GM18511 (cell line): ENCODE data around the gene PCYOX1L.
"Not testable (repeated sequence)": the region's sequence is repeated elsewhere in the genome, so short reads cannot be mapped to it uniquely, and the experiment has no call there.

Source experiments
- ATAC-seq: cut with Tn5 transposase; IDR thresholded peaks from one replicate; pipeline ENCODE4 v1.9.1; 2021; ENCODE audit warnings: mild to moderate bottlenecking, moderate library complexity; ENCODE audit not compliant: unreplicated experiment

PCYOX1L gene

DNA sequence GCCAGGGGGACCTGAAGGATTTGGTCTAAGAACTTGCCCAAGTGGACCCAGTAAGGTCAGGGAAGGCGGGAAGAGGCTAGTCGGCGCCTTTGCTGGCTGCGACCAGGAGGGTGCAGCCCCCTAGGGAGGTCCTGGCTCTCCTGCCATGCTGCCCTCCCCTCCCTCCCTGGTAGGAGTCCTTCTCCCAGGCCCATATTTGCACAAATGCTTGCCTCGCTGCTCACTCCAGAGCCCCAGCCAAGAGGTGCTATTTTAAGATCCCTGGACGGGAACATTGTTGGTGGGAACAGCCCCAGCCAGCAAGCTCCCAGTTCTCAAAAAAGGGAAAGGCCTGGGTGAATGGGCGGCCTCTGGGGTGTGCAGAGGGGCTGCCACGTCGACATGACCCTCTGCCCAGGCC, 25.6 kb downstream of the PCYOX1L start:
- ATAC-seq = no peak

DNA sequence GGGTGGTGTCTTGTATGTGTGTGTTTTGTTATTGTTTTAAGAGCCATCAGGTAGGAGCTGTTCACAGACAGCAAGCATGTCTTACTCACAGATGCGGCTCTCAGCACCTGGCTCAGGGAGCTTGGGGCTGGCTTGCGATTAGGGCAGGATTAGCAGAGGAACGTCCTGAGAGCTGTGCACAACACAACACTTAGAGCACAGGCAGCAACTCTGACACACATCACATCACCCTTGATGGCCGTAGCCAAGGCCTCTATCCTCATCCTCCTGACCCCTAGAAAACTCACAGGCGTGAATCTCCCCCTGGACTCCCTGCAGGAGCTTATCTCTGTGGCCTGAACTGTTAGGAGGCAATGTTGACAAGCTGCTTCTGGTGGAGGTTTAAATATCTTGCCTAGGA, 28.3 kb downstream of the PCYOX1L start:
- no peak for ATAC-seq

DNA sequence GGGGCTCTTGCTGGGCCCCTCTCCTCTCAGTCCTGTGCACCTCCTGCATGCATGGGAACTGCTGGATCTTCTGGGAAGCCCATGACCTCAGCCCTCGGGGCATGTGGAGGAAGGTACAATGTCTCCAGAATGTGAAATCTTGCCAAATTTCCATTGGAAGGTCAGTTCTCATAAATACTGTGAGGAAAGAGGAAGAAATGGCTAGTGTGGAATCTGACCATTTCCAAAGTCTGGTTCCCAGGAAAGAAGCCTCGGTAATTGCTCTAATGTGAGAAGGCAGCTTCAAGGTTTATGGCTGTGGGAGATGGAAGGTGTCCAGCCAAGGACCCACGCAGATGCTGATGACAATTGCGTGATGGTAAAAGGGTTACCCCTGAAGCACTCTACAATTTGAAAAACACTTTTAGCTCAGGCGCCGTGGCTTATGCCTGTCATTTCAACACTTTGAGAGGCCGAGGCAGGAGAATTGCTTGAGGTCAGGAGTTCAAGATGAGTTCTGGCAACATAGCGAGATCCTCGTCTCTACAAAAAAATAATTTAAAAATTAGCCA, 29.3 kb downstream of the PCYOX1L start:
- no peak for ATAC-seq

DNA sequence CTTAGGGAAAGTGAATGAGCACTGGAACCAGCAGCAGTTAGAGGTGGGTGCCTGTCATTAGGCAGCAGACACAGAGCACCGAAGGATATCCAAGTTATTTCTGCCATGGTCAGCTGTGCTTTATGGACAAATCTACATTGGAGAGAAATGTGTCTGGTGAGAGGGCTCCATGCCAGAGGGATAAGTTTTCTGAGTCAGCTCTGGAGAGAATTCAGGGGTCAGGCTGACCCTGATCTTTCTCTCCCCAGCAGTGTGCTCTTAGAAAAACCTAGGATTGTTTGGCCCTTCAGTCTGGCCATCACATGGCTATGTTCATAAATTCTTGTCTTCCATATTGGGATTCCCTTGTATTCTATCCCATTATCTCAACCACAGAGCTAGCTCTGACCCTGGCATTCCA, 30.1 kb downstream of the PCYOX1L start:
- no peak for ATAC-seq

DNA sequence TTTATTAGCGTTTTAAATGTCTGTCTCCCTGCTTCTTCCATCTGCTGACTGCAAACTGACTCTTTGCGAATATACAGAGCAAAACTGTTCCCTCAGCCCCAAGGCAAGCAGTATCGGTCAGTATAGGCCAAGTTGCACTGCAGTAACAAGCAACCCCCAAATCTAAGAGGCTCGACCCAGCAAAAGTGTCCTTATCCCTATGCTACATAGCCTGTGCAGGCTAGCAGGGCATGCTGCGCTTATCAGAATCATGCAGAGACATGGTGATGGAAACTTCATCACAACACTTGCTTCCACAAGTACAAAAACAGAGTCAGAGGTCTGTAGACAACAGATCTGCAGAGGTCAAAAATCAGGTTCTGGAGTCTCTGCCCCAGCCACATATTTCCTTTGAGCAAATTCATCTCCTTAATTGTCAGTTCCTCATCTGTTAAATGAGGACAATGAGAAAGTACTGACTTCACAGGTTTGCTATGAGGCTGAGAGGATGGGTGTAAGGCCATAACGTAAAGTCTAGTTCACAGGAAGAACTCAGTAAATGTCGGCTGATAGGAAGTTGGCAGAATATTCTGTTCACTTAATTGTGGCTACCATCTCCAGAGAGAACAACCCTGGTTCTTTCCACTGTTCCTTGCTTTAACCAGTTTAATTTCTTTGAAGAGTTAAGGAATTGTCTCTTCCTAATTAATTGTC, 30.8 kb downstream of the PCYOX1L start:
- no peak for ATAC-seq

DNA sequence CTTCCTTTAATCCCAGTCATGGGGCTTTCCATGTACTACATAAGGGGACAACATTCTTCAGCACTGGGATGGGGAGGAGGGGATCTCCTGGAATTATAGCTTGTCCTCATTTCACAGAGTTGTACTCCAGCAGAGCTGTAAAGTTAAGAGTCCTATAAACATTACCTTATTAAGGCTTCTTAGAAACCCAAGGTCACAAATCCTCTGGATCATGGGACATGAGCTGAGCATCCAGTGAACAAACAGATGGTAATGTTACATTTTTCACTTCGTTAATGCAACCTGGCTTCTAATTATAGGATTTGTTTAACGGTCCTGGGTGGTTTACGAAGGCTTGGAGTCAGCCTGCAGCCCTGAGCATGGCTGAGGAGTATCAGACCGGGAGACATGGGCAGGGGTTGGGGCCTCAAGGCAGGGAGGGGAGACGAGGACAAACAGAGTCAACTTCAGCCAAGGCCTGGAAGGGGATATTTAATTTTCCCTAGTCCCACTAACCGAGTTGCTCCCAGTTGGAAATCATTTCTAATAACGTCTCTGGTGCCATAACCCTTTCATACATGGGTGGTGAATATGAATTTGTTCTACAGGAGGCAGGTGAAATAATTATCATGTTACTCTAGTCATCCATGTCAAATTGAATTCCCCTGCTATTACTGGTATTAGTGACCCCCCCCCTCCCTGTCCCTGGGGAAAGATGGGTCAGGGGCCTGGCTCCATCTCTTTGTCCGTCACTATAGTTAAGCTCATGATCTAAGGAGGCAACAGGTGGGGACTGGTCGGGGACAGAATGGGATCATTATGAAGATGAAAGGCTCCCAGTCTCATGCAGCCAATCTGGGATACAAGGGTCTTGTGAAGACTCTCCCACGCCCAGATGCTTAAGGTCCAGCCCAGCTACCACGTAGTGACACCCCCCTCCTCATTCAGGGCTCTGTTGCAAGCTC, 32.0 kb downstream of the PCYOX1L start:
- ATAC-seq = no peak

DNA sequence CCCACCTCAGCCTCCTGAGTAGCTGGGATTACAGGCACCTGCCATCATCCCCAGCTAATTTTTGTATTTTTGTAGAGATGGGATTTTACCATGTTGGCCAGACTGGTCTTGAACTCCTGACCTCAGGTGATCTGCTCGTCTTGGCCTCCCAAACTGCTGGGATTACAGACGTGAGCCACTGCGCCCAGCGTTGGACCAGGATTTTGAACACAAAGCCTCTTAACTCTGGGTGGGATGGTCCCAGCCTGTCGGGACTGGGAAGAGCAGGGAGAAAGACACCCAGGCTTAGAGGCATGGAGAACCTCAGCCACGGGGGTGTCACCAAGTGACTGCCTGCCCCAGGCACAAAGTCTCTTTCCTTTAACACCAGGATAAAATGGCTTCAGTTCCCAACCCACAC, 33.2 kb downstream of the PCYOX1L start:
- not testable (repeated sequence) for ATAC-seq

DNA sequence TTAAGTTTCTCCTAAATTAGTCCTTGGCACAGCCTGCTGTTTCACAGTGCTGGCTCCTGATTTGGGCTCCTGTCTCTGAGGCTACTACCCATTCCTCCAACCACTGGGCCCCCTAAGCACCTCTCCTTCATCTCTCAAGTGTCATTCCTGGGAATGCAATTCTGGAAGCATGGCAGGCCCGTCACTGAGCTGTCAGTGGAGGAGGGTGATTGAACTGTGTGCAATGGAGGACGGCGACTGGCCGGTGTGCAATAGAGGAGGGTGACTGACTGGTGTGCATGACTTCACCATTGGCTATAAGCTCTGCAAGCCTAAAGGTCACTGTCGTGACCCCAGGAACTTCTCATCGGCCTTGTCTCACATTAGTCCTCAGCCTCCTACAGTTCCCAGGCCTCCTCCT, 33.7 kb downstream of the PCYOX1L start:
- ATAC-seq = no peak

DNA sequence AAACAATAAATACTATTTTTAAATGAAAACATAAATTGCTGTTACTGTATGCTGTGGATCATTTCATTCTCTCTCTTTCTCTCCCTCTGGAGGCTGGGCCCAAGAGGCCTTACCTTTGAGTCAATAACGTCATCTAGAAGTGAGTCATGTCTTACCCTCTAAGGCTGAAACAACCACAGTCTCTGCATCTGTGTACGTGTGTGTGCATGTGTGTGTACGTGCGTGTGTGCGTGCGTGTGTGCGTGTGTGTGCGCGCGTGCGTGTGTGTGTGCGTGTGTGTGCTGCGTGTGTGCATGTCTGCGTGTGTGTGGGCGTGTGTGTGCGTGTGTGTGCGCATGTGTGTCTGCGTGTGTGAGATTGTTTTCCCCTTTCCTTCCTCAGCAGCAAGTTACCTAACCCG, 34.9 kb downstream of the PCYOX1L start:
- no peak for ATAC-seq

DNA sequence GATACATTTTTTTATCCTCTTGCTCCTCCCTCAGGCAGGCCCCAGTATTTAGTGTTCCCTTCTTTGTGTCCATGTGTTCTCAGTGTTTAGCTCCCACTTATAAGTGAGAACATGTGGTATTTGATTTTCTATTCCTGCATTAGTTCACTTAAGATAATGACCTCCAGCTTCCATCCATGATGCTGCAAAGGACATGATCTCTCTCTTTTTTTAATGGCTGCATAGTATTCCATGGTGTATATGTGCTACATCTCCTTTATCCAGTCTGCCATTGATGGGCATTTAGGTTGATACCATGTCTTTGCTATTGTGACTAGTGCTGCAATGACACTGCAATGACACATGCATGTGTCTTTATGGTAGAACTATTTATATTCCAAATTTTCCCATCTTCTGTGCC, 37.1 kb downstream of the PCYOX1L start:
- ATAC-seq = not testable (repeated sequence)

DNA sequence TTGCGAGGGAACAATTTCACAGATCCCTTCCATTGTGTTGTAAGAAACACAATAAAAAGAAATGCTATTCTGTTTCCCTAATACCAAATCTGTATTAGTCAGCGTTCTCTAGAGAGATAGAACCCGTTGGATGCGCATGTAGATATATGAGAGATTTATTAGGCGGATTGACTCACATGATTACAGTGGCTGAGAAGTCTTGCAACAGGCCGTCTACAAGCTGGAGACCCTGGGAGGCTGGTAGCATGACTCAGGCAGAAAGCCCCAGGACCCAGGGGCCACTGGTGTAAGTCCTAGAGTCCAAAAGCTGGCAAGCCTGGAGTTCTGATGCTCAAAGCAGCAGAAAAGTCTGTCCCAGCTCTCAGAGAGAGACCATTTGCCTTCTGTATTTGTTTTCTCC, 39.7 kb downstream of the PCYOX1L start:
- no peak for ATAC-seq

DNA sequence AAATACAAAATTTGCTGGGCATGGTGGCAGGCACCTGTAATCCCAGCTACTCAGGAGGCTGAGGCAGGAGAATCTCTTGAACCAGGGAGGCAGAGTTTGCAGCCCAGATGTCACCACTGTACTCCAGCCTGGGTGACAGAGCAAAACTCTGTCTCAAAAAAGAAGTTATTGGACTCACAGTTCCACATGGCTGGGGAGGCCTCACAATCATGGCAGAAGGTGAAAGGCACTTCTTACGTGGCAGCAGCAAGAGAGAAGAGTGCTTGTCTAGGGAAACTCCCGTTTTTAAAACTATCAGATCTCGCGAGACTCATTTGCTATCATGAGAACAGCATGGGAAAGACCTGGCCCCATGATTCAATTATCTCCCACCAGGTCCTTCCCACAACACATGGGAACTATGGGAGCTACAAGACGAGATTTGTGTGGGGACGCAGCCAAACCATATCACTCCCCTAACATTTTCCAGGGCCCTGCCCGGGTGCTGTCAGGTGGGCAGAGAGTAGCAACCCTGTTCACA, 41.0 kb downstream of the PCYOX1L start:
- ATAC-seq = not testable (repeated sequence)

DNA sequence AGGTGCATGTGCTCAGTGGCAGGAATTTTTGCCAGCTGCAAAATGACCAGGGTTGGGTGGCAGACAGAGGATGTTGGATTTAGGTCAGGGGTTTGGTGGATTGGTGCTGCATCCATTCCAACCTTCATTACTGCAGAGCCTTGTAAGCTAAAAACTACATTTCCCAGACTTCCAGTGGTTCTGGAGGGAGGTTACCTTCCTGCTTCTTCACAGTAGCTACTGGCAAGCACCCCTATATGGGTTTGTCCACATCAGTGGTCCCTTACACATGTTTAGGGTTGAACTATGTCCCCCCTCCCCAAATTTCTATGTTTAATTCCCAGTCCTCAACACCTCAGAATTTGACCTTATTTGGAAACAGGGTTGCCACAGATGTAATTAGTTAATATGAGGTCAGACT, 41.9 kb downstream of the PCYOX1L start:
- no peak for ATAC-seq

DNA sequence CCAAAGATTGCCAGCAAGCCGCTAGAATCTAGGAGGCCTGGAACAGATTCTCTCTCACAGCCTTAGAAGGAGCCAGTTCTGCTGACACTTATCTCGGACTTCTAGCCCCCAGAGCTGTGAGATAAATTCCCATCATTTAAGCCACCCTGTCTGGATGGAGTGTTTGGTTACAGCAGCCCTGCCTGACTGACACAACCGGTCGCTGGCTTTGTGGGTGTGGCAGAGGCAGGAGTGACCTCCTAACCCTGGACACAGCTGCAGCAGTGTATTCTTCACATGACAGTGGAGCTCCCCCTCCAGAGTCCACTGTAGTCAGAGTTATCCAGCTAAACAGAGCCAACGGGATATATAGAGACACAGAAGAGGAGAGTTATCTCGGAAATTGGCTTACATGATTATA, 42.5 kb downstream of the PCYOX1L start:
- ATAC-seq = no peak

DNA sequence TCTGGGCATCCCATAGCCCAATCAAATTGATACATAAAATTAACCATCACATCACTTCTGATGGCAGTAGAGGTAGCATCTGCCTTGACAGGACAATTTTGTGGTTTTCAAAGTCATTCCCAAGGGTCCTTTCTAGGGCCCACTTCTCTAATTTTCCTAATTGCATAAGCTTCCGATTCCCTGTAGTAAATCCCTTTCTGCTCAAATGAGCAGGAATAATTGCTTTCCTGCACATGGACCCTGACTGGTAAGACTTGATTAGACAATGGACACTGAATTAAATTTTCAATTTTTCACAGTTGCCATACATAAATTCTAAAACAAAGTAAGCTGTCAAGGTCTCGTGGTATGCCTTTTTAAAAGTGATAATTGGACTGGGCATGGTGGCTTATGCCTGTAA, 43.2 kb downstream of the PCYOX1L start:
- ATAC-seq = no peak

DNA sequence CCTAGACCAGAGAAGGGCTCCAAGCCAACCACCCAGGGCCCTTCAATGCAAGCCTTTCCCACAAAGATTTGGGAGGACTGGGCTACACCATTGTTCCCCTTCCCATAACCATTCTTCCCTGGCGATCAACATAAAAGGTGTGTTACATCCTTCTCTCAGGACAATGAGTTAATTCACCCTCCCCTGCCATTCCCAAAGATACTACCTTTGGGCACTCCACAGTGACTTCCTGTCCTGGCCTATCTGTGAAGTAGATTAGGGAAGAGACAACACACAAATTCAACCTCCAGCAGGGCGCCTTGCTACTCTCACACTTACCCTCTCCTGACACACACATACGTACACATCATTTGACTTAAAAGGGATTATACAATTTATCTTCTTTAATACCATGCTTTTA, 44.4 kb downstream of the PCYOX1L start:
- ATAC-seq = no peak

DNA sequence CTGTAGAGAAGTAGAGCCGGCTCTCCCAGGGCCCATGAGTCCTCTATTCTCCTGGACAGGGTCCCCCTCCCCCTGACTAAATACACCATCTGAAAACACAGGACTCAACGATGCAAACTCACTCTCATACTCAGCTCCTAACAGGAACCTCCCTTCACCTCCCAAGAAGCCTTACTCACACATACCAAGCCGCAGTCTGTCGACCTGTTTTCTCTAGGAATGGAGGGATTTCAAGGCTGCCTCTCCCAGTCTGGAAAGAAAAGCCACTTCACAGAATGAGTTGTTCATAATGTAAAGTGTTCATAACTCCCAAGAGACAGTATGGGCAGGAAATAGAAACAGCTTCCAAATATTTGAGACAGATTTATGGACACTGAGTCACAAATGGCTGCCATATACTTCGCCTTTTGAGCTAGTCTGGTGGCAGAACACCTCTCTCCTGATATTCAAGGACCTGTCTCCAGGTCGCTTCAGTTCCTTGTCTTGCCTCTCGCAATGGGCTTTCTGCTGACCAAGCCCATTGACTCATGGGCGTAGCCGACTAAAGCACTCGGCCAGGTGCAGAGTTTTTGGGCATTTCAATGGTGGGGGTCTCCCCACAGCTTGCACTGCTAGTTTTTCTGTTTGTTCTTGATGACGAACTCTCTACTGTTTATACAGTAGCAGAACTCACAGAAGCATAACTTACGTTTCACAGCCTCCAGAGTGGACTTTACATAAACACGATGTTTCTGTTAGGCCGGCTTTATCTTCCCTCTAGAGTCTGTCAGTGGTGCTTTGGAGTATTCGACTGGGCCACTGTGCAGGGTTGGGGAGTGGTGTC, 46.3 kb downstream of the PCYOX1L start:
- no peak for ATAC-seq

DNA sequence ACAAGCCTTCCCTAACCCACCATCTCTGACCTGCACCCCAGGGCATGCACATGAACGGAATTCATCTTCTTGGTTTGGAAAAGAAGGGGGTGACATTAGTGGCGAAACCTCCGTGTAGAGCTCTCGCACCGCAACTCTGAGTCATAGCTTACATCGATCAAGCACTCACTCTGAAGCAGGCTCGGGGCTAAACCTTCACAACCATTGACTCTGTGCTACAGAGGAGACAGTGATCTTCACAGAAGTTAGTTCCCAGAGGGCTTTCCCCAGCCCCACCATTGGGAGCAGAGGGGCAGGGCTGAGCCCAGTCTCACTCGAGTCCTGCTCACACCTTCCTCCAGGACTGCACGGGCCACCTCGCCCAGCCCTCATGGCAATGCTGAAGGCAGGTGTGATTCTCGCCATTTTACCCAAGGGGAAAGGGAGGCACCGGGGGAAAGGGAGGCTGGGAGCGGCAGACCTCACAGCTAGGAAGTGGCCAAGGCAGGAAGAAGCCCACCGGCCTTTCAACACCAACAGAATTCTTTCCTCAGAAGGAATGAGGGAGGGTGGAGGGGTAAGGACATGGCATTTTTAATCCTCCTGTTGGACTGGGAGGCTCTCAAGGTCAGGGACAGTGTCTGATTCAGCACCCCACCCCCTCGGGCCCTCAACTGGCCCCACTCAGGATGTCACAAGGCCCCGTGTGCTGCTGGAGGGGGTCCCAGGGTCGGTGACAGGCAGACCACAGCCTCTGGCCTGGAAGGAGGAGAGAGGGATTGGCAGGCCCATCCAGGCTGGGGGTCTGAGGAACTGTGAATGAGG, 47.1 kb downstream of the PCYOX1L start:
- no peak for ATAC-seq

DNA sequence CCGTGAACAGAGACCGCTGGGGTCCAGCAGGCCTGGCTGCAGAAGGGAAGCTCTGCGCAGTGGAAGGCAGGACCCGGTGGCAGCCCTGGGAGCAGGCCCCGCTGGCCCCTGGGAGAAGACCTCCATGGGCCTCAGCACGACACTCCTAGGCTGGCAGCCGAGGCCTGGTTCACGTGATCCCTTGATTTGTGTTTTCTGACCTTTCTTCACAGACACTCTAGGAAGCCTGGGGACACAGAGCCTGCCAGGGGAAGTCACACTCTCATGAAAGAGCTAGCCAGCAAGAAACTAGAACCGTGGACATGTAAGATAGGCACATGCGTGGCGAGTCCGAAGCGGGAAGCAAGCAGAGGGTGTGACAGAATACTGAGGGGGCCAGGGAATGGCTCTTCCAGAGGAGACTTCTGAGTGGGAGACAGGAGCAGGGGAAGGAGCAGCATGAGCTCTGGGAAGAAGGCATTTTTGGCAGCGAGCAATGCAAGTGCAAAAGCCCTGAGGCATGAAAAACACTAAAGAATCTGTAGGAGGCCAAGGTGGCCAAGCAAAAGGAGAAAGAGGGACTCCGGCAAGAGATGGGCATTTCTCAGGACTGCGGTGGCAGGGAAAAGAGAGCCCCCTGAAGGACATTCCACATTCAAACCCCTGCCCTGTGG, 47.8 kb downstream of the PCYOX1L start:
- ATAC-seq = no peak
